Epithelial cell of prostate (primary cell): Measurements from ENCODE around the gene DCUN1D3.
A peak's percentile ranks its signal among the peaks of the same experiment; 100 is the strongest.

Experiments
- DNase-seq: peaks from one replicate; pipeline ENCODE4 v3.0.0-alpha.2; 2011; ENCODE audit warnings: low read depth, low spot score
- H3K27ac ChIP-seq: fragments of 450-650 bp; 2 replicates; pipeline ENCODE4 v1.5.1; 2017; ENCODE audit warnings: mild to moderate bottlenecking

The DCUN1D3 gene

DNA sequence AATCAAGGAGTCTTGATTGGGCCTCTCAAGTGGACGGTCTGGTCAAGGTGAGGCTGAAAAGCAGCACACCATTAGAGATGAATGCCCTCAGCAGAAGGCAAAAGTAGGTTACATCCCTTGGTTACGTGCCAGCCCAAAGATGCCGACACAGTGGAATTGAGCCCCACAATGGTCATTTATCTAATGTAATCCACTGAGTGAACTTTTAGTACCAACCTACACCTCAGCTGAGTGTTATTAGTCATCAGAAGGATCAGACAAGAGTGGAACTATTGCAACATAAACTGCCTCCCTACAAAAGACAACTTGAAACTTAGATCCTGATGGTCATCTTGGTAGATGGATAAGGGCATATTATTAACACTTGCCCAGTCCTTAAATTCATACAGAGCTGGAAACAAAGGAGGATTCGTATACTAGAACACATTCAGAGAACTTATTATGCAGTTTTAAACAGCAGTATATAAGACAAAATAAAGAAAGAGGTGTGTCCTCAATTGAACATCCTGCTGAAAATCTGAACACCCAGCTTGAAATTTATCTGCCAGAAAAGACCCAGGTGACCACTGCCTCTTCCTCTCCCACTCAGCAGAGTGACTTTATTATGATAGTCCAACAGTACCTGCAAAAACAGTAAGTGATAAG, 2.8 kb downstream of the DCUN1D3 start:
- DNase-seq, result no peak

DNA sequence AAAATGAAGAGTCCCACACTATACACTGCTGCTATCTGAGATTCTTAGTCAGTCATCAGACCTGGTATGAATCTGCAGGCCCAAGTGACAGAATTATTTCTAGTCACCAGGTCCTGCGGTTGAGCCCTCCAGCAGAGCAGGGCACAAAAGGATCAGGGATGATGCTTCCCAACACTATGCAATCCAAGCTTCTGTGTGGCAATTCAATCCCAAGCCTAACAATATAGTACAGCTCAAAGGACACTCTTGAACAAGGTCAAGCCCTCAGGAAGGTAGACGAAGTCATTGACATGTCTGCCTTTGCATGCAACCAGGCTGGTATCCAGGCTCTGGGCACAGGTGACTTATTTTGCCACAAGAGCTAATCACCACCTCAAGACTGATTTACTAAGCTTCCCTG, 5.8 kb downstream of the DCUN1D3 start:
- H3K27ac ChIP-seq, result no peak overlapping the region
- no peak for DNase-seq

More for the DNA sequence above, 2.8 kb downstream of the DCUN1D3 start:
- H3K27ac ChIP-seq, result peak overlapping the region; percentile 97

DNA sequence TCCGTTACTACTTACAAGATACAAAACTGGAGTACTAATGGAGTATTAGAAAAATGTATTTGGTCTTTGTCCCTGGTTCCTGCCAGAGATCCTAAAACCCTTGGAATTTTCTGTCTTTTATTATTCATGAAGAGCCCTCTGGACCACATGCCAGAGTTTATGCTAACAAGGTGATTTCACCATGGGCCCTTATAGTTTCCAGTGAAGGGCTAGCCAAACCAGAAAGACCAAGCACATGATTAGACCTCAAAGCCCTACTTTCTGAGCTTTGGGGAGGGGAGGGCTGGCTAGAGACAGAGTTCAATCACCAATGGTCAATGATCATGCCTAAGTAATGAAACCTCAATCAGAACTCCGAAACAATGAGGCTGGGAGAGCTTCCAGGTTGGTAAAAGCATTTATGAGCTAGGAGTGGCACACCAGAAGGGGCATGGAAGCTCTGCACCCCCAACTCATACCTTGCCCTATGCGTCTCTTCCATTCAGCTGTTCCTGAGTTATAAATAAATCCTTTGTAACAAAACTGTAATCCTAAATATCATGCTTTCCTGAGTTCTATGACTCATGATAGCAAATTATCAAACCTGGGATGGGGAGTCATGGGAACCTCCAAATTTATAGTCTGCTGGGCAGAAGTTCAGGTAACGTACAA, 10.4 kb downstream of the DCUN1D3 start:
- no peak overlapping the region for H3K27ac ChIP-seq
- no peak for DNase-seq

DNA sequence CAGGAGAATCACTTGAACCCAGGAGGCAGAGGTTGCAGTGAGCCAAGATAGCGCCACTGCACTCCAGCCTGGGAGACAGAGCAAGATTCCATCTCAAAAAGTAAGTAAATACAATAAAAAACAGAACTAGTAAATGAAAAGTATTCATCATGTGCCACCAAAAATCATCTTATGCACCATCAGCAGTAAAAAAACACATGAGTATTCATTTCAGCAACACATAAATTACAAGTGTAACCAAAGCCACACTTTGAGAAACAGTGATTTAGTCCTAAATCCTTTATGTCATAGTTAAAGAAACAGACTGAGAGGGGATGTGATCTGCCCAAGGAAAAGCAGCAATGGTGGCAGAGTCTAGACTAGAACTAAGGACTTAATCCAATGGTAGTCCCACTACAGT, 13.0 kb downstream of the DCUN1D3 start:
- DNase-seq, result no peak
- no peak overlapping the region for H3K27ac ChIP-seq

DNA sequence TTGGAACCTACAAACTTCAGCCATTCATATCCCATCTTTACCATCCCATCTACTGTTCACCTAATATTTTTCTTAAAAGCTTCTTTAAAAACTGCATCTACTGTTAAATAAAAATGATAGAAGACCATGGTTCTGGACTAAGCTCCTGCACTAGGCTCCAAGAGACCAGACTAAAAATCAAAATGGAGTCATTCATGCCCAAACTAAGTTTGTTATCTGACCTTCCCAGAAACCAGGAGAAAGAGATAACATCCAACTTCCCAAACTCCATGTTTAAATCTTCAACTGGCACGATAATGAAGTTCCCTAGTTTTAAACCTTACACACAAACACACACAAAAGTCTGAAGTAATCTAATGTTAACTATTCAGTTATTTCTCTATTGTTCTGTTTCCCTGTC, 13.8 kb downstream of the DCUN1D3 start:
- no peak for DNase-seq
- H3K27ac ChIP-seq, result no peak overlapping the region

DNA sequence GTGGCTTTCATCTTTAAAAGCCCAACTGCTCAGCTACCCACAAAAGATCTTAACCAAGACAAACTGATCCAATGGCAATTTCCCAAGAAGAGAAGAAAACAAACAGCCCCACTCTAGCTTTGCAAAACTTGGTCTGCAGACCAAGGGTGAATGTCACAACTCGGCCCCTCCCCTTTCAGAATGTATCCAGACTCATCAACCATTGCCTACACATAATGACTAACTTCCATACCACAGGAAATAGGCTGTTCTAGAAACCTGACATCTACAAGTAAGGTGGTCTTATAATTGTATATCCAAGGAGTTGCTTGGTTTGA, 16.0 kb downstream of the DCUN1D3 start:
- no peak for DNase-seq
- H3K27ac ChIP-seq, result no peak overlapping the region

DNA sequence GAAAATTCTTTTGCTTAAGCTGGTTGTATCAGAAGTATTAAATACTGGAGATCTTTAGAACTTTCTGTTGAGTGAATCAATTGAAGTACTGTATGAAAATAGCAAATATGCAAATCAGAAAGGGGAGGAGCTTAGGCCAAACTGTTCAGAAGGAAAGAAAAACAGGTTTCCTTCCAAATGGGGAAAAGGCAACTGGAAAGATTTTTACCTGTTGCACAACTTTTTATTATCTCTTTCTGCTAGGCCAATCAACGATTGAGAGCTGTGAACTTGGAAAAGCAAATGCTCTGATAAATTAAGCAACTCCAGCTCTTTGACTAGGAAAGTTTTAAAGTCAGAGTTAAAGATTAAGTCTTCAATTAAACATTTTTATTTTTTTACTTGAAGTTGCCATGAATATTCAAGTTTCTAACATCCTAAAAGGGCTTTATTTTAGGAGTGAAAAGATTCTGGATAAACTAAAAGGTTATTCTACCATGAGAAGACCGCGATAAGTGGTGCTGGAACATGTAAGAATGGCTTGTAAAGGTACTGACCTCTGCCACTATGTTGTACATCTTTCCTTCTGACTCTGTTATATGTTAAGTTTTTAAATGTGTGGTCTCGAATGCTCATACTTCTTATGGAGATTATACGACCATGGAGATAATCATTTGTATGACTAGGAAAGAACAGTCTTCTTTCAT, 16.5 kb downstream of the DCUN1D3 start:
- DNase-seq, result no peak
- H3K27ac ChIP-seq, result no peak overlapping the region

DNA sequence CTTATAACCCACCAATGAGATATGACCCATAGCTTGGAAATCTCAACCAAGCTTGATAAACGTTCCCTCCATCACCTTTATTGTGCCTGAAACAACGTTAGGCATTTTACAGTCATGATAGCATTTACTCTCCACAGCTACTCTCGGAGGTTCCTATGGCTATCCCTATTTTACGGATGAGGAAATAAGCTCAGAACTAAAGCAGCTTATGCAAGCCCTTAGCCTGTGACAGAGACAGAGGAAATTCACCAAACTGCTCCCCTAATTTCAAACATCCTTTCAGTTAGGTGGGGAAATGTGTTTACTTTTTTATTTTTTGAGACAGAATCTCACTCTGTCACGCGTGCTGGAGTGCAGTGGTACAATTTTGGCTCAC, 18.7 kb downstream of the DCUN1D3 start:
- DNase-seq, result no peak
- peak overlapping the region; percentile 2 for H3K27ac ChIP-seq

DNA sequence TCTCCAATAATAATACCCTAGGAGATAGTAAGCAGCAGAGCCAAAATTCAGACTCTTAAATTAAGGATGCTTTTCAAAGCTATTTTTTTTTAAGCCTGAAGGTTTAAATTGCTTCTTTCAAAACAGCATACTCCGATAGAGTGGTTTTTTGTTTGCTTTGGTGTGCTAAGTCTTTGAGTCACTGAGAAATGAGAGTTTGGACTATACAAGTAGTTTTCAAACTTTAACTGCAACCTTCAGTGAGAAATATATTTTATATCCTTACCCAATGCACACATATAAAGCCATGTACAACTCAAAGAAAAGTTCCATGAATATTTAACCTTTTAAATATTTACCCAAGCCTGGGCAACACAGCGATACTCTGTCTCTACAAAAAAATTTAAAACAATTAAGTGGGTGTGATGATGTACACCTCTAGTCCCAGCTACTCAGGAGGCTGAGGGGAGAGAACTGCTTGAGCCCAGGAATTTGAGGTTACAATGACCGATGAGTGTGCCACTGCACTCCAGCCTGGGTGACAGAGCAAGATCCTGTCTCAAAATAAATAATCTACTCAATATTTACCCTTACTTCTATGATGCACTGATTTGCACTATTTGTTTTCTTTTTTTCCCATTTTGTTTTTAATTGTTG, 19.2 kb downstream of the DCUN1D3 start:
- no peak for DNase-seq
- H3K27ac ChIP-seq, result peak overlapping the region; percentile 2

DNA sequence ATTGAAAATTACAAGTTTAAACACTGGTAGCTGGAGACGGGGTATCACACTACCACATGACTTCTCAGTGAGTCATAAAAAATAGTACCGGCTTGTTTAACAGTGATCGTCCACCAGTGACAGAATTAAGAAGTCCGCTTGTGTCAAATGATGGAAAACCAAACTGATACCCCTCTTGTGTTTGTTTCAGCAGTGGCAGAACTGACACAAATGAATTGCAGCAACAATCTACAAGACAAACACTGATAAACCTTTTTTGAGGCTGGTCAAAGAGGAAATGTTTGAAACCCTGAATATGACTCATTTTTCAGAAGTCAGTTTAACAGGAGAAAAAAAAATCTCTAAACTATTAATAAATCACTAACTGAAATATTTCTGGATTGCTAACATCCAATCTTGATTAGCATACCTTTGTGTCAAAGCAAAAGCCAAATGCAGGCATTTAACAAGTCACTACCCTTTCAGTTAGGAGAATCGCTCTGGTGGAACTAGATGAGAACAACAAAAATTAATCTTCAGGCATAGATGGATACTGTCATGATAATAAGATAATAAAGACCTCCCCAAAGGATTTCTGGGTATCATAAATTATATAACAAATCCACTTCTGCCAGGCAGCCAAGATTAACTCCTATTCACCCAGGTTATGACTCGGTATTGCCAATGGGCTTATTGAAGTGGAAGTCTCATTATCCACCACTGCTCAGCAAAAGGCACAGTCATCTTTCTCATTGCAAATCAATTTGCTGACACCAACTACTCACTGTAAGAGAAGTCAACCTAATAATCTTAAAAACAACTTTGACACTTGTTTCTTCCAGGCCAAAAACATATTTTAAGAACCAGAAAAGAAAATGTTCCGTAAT, 20.8 kb downstream of the DCUN1D3 start:
- no peak for DNase-seq
- peak overlapping the region; percentile 54 for H3K27ac ChIP-seq

DNA sequence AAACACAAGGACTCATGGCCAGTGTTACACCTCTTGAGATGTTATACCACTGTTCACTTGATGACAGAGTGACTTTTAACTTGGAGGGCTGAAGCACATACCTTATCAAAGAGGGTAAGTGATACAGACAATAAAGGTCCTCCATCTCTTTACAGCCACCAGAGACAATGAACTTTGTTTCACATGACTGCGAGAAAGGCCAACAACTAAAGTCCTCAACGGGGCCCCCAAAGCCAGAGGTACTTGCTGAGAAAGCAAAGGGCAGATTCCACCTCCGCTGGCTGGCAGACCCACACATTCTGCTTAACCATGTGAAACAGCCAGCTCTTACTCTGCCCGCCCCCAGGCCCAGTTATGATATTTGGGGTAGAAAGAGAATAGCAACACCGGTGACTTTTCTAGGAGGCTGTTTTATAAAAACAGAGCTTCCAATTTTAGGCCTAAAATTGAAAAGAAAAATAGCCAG, 21.4 kb downstream of the DCUN1D3 start:
- peak overlapping the region; percentile 54 for H3K27ac ChIP-seq
- DNase-seq, result no peak

DNA sequence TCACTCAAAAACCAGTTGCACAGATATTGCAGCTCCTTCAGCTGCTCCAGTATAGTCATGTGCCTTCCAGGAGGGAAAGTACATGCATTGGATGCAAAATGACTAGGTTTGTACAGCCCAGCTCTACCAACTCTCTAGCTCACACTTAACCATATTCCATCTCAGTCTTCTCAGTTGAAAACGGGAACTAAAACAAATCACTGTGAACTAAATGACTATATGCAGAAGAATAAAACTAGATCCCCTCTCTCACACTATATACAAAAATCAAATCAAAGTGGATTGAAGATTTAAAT, 24.9 kb downstream of the DCUN1D3 start:
- DNase-seq, result no peak
- peak overlapping the region; percentile 59 for H3K27ac ChIP-seq

DNA sequence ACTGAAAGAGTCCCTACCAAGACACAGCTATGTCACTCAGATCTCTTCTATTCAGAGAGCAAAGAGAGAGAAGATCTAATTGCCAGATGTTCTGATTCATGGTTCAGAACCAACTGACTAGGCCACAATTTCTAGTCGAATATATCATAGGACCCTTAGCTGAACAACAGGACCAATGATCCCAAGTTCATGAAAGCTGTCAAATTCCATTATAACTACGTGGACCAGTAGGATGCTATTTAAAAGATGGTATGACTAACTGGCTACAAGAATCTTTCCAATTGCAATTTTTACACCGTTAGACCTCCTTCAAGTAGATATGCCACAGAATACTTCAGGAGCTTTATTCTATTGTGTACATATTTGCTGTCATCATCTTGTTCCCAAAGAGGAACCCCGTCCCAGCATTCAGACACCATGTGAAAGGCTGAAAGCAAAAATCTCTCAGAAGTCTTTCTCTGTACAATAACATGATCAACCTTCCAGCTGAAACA, 26.0 kb downstream of the DCUN1D3 start:
- H3K27ac ChIP-seq, result peak overlapping the region; percentile 59
- DNase-seq, result no peak

DNA sequence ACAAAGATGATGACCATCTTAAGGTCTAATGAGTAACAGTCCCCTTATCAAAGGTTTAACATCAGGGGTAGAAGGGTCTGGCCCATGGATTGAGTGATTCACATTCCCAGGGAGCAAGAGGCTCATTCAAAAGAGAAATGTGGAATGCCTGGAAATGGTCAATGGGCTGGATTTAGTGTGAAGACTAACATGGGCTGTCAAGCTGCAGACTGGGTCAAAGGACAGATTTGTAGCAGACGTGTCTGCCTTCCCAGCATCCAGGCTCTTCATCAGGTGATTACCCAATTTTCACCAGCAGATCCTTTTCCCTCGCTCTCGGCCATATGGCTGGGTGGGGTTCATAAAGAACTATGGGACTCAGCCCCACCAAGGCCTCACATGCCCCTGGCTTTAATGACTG, 26.8 kb downstream of the DCUN1D3 start:
- peak overlapping the region; percentile 59 for H3K27ac ChIP-seq

DNA sequence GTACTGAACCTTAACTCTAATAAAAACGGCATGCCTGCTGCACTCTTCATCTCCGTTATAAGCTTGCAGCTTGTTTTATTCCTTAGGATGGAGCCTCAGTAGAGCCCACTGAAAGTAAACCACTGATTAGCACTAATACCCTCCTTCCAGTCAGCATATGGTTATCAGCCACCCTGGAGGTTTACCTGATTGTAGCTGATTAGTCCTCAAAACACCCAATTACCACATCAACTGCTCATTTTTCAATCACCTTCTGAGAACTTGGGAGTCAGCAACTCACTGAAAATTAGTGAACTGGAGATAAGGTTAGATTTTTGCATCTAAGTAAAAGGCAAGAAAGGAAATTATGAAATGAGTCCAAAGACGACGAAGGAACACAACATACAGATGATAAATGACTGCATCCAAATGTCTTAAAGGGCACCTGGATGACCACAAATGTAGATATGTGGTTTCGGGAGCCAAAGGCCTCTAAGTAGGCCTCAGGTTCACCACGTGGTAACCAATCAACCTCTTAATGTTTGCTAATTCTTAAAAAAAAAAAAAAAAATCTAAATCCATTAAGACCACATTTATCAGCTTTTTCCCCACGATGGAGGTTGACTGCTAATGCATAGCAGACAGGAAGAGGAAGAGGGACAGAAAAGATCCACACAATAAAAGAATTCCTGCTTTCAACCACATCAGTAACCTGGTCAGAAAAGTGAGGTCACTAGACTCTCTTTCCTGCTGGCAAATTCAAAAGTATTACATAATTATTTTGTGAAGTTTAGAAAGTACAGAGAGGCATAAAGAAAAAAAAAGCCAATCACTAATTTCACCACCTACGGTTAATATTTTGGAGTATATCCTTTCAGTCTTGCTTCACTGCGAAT, 28.0 kb downstream of the DCUN1D3 start:
- DNase-seq, result no peak
- no peak overlapping the region for H3K27ac ChIP-seq

More for the DNA sequence above, 26.8 kb downstream of the DCUN1D3 start:
- DNase-seq, result no peak

DNA sequence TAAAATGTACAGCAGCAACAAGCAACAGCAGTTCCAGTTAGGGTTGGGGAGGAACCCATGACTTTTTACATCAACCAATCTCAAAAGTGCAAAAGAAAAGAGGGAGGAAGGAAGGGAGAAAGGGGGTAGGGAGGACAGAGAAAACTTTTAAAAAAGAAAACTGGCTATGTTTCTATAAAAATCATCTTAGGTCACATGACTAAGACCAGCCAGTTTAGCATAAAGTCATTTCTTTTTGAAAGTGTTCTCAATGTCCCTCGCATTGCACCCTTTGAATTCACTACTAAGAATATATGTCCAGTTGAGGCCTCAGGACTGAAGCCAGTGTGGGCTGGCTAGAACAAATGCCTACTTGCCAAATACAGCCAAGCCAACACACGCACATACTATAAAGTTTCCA, 28.9 kb downstream of the DCUN1D3 start:
- no peak for DNase-seq
- H3K27ac ChIP-seq, result no peak overlapping the region

DNA sequence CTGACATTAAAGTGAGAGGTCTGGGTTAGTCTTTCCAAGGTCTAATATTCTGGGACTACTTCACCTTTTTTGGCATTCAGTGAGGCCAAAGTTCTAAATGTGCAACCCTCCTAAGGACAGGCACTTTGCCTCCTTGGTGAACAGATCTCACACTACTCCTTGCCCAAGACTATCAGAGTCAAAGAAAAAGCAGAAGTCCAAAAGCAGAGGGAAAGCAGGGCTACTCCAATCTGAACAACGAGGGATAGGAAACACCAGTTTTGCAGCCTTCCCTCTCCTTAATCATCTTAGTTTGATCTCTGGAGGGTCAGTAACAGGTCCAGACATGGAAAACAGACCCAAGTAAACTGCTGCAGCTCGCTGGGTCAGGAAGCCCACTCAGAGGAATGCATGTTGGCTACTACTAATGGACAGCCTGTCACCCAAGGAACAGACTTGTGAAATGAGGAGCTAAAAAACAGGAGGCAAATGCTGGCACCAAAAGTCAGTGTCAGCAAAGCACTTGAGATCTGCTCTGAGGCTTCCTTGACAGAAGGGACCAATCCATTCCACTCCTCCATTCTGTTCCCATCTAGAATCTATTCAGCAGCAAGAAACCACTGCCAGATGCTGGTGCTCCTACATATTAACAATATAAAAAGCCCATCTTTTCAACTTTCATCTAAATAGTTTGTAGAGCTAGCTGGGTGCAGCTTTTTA, 29.9 kb downstream of the DCUN1D3 start:
- H3K27ac ChIP-seq, result peak overlapping the region; percentile 31
- no peak for DNase-seq

DNA sequence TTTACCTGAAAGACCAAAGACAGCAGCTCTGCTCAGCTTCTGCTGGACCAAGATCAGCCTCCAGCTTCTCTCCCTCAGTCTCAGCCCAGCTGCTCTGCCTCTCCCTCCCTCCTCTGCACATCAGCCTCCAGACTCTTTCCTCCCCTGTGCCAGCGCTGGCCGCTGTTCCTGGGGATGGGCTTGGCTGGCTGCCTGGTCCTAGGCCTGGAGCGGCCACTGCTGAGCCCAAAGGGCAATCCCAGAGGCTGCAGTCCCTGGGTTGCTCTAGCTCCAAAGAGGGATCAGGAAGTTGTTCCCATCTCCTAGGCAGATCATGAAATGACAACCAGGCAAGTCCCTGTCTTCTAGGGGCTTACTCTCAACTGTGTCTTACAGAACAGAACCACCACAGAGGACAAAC, 31.3 kb downstream of the DCUN1D3 start:
- H3K27ac ChIP-seq, result peak overlapping the region; percentile 31
- no peak for DNase-seq

DNA sequence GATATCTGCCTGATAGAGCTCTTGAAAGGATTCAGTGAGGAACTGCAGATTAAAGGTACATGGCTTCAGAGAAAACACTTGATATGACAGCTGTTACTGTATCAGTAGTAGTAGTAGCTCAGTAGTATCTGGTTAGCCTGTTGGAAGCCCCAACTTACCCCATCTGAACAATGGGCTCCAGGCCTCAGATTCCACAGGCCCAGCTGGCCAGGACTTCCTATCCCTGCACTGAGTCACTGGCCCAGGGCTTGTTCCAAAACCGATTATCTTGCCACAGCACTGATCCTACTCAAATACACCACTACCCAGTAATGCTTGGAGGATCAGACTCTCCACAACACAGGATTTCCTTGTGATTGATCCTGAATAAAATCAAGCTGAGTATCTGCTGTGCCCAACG, 32.6 kb downstream of the DCUN1D3 start:
- H3K27ac ChIP-seq, result peak overlapping the region; percentile 99
- no peak for DNase-seq
